HuH-7 (cell line): Measurements from ENCODE around the gene CEP170.
A peak's percentile ranks its signal among the peaks of the same experiment; 100 is the strongest.

Experiments
- DNase-seq: peaks from one replicate; pipeline ENCODE4 v3.0.0; 2011; ENCODE audit warnings: low spot score

CEP170 gene

GRCh38 chr1:243267914-243268653 is 13.0 kb upstream of the CEP170 start:
- DNase-seq: no peak

GRCh38 chr1:243267471-243267880 is 12.4 kb upstream of the CEP170 start:
- DNase-seq: no peak

GRCh38 chr1:243266231-243266630 is 11.2 kb upstream of the CEP170 start:
- no peak for DNase-seq

GRCh38 chr1:243264717-243265116 is 9.6 kb upstream of the CEP170 start:
- DNase-seq: no peak

- no peak for DNase-seq
These were observed 6.3 kb upstream of the CEP170 start for GRCh38 chr1:243261390-243261789.

- DNase-seq: no peak
These were observed 5.3 kb upstream of the CEP170 start for GRCh38 chr1:243260221-243260880.

GRCh38 chr1:243258731-243259130 is 3.6 kb upstream of the CEP170 start:
- no peak for DNase-seq

- no peak for DNase-seq
These were observed 2.1 kb upstream of the CEP170 start for GRCh38 chr1:243257189-243257588.

GRCh38 chr1:243256590-243256989 is 1.5 kb upstream of the CEP170 start:
- DNase-seq: no peak

GRCh38 chr1:243255791-243256512 is 871 bp upstream of the CEP170 start, which contains the start of gene SDCCAG8:
Gene SDCCAG8 (plus strand): TSS chr1:243256041. CDS start chr1:243256174, 133 bp downstream.
- DNase-seq: peak; percentile 85

GRCh38 chr1:243254233-243254926 is 701 bp downstream of the CEP170 start:
- peak; percentile 28 for DNase-seq

GRCh38 chr1:243253926-243254232 is 1.2 kb downstream of the CEP170 start:
- no peak for DNase-seq

GRCh38 chr1:243253211-243253925 is 1.7 kb downstream of the CEP170 start:
- peak; percentile 14 for DNase-seq

GRCh38 chr1:243251539-243251938 is 3.5 kb downstream of the CEP170 start:
- no peak for DNase-seq

- DNase-seq: no peak
These were observed 5.0 kb downstream of the CEP170 start for GRCh38 chr1:243250102-243250501.

- DNase-seq: no peak
These were observed 5.9 kb downstream of the CEP170 start for GRCh38 chr1:243249214-243249613.

GRCh38 chr1:243247901-243248300 is 7.2 kb downstream of the CEP170 start:
- DNase-seq: no peak

- no peak for DNase-seq
These were observed 8.2 kb downstream of the CEP170 start for GRCh38 chr1:243246916-243247315.

GRCh38 chr1:243244432-243244841 is 10.6 kb downstream of the CEP170 start:
- no peak for DNase-seq

- DNase-seq: no peak
These were observed 18.4 kb downstream of the CEP170 start for GRCh38 chr1:243236604-243237252.

GRCh38 chr1:243234978-243235647 is 20.0 kb downstream of the CEP170 start:
- DNase-seq: no peak
